Activated CD4-positive, alpha-beta T cell treated with anti-CD3 and anti-CD28 coated beads, Interleukin-2, amount 50 U/mL, for 16 hours (primary cell): ENCODE measurements around the gene MCF2L.

Experiments used
- DNase-seq: peaks from one replicate; pipeline ENCODE4 v3.0.0-alpha.2; 2020

The MCF2L gene

DNA sequence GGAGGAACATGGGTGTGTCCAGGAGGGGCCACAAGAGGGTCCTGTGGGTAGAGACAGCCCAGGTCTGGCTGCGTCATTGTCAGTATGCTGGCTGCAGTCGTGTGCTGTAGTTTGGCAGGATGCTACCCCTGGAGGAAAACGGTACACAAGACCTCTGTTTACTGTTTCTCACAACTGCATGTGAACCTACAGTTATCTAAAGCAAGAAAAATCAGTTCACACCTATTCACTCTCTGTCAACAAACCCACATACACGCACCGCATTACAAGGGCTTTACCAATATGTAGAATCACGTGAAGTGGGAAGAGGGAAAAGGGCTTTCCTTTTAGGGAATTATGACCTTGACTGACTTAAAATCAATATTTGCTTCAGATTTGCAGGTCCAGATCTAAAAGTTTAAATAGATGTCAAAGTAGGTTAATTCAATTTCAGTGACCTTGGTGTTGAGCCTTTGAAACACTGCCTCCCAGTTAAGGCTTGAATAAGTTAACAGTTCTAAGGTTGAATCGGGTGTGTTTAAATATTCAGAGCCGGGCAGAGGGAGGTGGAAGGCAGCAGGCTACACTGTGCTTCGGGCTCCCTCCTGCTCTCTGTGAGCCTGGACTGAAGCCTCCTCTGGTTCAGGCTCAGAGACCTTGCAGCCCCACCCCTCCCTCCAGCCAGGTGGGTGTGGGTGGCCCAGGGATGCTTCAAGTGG lies 17.2 kb upstream of the MCF2L start:
- DNase-seq = no peak

GRCh38 chr13:112952759-112953551 lies 16.1 kb upstream of the MCF2L start:
- DNase-seq = no peak

DNA sequence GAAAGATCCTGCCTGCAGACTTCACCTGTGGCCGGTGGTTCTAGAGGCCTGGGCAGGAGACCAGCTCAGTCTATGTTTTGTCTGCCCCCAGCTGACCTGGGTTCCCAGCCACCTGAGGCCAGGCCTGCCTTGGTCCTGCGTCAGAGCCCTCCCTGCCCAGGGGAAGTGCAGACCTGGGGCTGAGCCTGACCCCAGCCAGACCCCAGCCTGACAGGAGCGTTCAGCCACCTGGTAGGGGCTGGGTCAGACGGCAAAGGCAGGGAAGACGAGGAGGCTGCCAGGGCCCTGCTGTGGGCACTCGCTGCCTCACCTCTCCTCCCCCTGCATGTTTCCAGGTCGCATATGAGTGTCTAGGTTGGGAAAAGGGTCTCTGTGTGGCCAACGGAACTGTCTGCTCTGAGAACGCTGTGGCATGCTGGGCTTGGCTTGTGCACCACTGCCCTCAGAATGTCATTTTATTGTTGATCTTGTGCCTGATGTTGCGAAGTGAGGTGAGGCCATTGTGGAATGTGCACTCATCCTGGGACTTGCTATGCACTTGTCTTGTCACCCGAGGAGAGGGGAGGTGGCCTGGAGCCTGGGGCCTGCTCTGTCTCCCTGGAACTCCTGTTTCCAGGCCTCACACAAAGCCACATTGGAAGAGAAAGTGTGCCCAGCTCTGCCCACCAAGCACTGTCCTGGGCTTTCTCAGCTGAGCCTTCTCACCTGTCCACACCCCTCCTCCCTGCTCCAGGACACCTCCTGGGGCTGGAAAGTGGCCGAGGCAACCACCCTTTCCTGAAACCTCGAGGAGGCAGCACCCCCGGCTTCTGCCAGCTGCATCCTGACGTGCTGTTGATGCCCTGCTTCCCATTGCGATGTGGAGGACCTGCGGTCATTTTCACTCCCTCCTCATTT lies 15.2 kb upstream of the MCF2L start:
- no peak for DNase-seq

- DNase-seq = no peak
These were observed 14.3 kb upstream of the MCF2L start for GRCh38 chr13:112954488-112955270.

DNA sequence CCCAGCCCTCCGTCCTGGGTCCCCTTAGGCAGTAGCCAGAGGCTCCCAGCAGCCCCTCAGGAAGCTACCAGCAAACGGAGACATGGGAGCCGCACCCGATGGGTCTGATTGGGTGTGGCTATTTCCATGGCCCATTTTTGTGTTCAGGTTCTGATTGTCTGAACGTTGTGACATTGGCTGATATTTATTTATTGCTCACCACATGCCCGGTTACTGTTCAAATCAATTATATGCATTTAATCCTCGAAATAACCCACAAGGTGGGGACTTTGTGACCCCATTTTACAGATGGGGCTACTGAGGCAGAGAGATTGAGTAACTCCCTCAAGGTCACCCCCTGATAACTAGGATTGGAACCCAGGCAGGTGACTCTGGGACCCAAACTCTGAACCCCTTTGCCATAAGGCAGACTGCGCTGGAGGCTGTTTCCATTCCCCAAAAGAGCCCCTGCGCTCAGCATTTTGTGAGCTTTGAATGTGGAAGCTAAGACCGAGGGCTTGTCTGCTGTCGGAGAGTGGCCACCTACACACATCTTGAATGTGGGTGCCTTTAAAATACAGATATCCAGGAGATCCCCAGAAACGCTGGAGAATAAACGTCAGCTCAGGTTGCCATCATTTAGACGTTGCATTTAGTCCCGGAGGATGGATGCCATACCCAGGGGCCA lies 13.6 kb upstream of the MCF2L start:
- no peak for DNase-seq

DNA sequence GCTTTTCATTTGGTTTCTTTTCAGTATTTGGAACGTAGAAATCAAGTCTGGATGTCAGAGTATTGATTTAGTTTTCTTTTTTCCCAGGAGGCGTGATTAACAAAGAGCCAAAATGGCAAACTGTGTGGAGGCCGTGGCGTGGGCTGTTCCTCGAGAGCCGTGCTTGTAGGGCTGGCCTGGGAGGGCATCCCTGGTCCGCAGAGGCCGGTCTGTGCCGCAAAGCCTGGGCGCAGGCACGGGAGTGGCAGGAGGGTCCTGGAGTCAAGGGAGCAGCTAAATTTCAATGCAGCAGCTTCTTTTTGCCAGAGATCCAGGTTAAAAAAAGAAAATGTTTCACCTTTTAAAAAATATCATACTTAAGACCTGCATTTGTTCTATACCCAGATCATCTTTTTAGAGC lies 13.1 kb upstream of the MCF2L start:
- DNase-seq = no peak

DNA sequence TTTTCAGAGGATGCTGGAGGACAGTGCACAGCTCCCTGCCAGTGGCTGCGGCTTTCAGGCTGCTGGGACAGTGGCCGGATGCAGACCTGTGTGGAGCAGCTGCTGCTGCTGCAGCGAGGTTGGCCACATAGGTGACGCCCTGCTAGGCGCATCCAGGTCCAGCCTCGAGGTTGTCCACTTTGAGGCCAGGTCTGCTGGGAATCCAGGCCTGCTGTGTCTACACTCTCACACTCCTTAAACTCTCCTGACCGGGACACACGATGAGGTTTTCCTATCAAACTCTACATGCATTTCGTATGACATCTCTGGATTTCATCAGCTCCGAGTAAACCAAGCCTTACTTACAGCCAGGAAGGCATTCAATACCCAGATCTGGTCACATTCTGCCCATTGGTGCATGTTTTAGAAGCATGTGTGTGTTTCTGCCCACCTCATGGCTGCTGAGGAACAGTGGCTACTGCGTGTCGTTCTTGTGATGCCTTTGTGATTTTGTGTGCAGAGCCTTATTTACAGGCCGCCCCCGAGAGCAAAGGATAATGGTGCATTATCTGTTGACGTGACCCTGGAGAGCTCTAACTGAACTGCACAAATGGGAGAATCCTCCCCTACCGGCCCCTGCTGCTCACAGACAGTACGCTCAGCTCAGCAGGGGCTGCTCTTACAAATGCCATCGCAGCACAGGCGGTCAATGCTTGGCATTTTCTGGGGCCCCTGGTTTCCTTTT lies 12.3 kb upstream of the MCF2L start:
- DNase-seq = no peak

DNA sequence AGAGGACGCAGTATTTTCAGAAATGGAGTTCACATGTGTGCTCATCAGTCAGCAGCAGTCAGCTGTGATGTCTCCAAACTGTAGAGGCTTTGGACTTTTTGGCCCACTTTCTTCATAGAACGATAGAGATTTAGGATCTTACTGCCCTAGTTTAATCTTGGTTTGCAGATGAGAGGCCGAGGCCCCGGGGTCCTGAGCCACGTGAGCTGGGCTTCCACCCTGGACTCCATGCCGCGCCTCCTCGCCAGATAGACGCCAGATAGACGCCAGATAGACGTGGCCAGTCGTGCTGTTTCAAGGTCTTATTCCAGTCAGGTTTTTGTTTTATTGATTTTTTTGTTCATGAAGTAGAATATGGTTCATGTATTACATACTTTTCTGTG lies 11.7 kb upstream of the MCF2L start:
- DNase-seq = no peak

- DNase-seq = no peak
These were observed 10.7 kb upstream of the MCF2L start for GRCh38 chr13:112958127-112958989.

GRCh38 chr13:112959206-112959605 lies 9.8 kb upstream of the MCF2L start:
- DNase-seq = no peak

GRCh38 chr13:112959701-112960542 lies 9.1 kb upstream of the MCF2L start:
- no peak for DNase-seq

- no peak for DNase-seq
These were observed 8.3 kb upstream of the MCF2L start for GRCh38 chr13:112960706-112961105.

GRCh38 chr13:112961457-112962369 lies 7.3 kb upstream of the MCF2L start:
- DNase-seq = no peak

- no peak for DNase-seq
These were observed 6.6 kb upstream of the MCF2L start for GRCh38 chr13:112962396-112962795.

DNA sequence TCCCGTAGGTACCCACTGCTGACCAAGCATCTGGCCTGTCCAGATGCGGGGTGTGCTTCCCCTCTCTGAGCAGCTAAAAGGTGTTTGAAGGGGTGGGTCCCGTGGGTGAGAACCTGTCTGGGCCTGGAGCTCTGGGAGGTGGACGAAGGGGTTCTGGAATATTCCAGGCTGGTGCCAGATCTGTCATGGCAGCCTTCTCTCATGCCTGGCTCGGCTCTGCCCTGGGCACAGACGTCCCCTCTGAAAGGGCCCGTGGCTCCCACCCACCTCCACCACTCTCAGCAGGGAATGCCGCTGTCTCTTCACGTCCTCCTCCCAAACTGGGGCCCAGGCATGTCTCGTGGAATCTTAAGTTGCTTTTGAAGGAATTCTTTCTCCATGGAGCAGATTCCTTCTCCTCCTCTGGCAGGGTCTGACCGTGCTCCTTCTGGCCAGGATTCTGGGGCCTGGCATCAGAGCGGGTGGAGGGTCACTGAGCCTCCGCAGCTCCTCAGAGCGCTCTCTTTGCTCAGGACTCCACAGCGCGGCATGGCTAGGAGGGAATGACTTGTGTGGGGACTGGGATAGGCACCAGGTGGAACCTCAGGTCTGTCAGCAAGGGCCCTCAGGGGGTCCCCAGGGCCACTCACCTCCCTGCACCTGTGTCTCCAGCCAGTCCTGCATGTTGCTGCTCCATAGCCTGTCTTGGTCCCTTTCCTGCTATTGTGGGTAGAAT lies 5.9 kb upstream of the MCF2L start:
- DNase-seq = no peak

- DNase-seq = no peak
These were observed 5.4 kb upstream of the MCF2L start for GRCh38 chr13:112963641-112964040.

DNA sequence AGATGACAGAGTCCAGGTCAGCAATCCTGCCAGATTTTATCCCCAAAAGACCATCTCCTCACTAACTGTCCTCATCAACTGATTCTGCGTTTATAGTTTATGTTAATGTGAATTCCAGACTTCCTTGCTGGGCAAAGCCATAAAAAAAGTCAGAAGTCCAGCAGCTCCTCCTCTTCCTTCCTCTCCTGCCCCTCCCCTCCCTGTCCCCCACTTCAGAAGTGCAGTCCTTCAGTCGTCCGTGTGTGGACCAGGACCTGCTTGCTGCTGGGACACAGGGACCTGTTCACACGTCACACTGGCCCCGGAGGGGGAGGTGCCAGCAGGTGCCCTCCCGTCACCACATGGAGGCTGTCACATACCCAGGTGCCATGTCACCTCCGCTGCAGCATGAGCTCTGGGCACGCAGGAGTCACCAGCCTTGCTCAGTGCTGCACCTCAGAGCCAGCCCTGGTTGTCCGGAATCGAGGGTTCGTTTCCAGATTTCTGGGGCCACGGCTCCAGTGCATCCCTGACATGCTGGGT lies 4.0 kb upstream of the MCF2L start:
- DNase-seq = no peak
